Activated CD8-positive, alpha-beta memory T cell treated with anti-CD3 and anti-CD28 coated beads, Interleukin-2, amount 50 U/mL, for 1 hour (primary cell): Measurements from ENCODE around the gene EPB41L2.

Experiments
- DNase-seq: peaks from one replicate; pipeline ENCODE4 v3.0.0-alpha.2; 2020; ENCODE audit errors: extremely low read depth

Gene EPB41L2

DNA sequence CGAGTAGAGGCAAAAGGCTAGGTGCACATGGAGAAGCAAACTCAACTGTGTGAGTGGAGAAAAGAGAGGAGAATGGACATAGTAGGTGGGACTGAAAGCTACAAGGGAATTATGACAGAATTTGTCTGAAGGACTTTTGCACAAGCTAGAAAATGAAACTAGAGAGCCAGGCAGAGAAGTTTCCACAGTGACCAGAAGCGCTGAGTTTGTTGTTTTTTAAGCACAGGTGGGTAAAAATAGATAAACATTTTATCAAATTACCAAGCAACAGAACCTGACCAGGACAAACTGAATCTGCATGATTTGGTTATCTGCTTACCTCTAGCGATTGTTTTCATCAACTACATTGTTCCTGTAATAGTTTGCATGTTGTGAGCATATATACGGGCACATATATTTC, 197.3 kb downstream of the EPB41L2 start:
- DNase-seq = no peak

DNA sequence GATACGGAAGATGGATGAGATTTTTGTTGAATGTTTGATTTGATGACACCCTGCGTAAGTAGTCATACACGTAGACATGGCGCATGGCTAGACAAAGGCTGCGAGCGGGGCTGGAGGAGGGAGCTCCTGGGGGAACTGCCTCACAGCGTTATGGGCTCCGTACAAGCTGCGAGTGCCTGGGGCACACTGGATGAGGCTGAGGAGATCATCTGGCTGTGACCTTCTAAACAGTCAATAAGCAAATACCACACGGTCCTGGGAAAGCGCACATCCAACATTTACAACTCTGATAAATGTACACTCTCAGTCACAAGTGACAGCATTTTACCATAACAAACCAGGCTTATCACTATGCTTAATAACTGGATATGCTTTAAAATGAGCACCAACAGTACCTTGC, 198.7 kb downstream of the EPB41L2 start:
- no peak for DNase-seq

DNA sequence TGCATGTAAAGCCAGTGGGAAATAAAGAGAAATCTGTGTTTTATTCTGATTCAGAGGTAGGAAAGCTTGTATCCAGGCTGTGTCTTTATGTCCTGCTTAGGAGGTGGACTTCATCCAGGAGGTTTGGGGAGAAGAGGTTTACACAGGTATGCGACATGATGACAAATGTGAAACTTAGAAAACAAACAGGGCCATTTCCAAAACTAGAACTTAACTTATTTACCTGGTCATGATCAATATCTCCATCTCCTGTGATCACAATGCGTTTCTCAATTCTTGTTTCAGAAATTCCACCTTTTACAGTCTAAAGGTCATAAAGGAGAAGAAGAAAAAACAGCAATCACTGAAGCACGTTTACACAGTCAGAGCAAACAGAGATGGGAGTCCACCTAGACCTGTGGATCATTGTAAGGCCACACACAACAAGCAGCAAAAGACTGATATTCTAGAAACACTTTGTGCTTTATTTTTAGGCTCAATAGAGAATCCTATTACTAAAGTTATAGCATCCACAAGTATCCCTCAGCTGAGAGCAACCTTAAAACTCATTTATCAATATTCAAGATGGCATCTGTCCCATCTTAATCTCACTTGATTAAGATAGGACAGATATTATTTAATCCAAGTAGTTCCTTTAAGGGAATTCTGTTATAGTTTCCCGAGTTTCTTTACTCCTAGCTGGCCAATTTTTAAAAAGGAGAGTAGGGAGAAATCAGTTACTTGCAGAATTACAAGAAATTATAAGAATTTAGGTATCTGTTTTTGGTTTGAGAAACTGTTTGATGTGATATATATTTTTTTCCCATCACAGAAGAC, 199.4 kb downstream of the EPB41L2 start:
- DNase-seq = no peak

DNA sequence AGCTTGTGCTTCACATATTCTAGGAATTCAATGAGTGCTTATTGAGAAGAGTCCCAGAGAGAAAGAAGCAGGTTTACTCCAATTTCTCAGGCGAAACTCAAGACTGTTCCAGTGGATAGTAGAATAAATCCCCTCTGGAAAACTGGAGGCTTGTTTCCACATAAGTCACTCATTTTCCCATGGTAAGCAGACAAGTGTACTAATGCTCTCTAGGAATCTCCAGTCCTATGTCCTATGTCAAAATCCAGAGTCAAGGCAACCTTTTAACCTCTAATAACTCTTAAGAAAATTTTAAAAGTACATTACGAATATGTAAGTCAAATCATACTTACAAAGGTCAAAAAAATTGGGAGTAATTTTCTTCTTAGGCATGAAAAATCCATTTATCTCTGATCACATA, 200.7 kb downstream of the EPB41L2 start:
- no peak for DNase-seq

DNA sequence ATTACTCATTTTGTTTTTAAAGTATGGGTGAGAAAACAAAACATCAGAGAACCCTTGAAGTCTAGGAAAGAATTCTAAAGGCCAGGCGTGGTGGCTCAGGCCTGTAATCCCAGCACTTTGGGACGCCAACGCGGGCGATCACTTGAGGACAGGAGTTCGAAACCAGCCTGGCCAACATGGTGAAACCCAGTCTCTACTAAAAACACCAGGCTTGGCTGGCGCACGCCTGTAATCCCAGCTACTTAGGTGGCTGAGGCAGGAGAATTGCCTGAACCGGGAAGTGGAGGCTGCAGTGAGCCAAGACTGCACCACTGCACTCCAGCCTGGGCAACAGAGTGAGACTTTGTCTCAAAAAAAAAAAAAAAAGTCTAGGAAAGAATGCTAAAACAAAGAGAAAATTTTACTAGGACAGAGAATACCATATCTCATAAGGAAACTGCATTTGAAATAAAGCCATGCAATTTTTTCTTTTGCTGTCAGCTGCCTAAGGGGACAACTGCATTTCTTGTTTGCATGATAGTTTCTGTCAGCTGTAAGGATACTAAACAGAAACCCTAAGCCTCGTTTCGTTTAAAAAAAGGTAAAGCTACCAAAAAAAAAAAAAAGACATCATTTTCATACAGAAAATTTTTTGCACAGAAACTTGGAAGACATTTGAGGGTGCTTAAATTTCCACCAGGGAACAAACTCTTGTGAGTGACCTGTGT, 203.7 kb downstream of the EPB41L2 start:
- DNase-seq = no peak

DNA sequence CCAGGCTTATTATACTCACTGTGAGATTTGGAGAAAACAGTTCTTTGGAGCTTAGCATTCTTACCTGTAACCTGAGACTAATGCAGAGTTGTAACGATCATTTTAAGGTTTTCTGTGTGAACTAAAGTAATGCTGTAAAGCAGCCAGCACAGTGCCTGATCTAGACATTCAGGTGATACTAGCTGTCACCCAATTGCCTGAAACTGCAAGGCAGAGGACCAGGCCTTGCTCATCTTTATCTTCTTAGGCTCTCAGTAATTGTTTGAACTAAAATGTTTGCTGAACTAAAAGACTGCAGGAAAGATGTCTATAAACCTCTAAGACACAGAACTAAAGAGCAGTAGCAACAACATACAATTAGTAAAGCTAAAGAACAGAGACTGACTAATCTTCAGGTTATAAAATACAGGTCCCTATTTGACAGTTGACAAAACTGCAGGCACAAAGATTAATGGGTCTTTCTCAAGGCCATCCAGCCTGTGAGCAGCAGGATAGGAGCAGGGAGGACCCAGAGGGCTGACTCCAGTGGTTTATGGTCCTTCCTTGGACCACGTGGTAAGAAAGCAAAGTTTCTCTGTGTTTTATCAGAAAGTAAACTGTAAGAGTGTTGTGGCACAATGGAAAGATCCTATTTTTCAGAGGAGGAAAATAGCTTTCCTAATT, 204.4 kb downstream of the EPB41L2 start:
- no peak for DNase-seq

DNA sequence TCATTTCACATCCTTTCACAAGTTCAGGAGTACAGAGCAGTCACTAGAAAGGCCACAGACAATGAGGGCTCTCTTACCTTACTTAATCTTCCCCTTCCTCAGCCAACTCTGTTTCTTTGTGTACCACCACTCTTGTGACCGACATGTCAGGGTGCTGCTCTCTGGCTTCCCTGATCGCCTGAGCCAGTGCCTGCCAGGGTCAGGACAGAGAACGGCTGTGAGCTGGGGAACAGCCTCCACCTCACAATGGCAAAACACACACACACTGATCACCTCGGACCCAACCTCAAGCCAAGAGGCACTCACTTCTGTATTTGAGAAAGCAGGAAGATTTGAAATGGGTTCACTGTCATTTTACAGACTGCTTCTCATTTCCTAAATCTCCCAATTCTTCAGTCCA, 205.0 kb downstream of the EPB41L2 start:
- no peak for DNase-seq

DNA sequence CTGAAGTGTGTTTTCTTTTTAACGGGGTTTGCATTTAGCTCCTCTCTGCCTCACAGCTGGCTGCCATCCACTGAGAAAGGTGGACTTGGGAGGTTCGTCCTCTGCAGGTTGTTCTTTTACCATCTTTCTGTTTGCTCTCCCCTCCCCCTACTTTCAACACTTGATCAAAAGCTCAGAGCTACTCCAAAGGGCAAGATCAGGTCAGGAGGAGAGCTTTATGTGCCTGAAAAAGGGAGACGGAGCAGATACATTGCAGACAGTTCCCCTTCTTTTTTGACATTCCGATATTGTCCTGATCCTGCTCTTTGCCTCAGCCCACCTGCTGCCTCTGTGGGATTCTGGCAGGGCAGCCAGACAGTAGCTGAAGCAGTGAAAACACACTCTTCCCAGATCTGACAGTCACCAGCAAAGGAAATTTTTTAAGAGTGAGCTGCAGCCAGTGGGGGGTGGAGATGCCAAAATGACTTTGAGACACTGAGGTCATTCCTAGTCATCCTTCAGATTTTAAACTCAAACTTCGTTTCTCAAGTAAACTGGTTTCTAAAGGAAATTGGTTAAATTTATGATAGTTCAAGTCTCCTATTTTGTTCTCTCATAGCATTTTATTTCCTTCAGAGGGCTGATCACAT, 209.4 kb downstream of the EPB41L2 start:
- DNase-seq = no peak

DNA sequence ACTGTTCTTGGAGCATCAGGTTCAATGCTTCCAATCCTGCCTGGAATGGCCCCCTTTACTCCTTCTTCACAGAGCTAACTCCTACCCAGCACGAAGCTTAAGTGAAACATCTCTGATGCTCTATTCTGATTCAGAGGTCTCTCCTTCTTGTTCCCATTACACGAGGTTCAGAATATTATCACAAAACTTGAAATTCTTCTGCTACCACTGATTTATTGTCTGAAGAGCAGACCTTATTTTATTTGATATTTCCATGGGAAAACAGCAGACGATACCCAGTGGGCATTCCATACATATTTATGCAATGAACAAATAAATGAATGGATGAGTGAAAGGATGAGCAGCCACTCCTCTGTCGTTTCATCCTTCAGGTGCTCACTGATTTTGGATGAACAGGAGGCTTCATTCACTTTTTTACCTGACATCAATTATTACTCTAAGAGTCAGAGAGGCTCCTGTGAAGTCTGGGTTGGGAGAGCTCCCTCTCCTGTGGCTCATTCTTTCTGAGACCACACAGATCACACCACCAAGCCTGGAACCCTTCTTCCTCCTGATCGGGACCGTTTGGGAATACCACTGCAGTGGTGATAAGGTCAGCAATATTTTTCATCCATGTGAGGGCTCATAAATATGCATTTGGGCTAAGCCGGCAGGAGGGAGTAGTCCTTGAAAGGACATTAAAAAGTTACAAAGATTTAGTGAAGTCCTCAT, 210.0 kb downstream of the EPB41L2 start:
- no peak for DNase-seq

DNA sequence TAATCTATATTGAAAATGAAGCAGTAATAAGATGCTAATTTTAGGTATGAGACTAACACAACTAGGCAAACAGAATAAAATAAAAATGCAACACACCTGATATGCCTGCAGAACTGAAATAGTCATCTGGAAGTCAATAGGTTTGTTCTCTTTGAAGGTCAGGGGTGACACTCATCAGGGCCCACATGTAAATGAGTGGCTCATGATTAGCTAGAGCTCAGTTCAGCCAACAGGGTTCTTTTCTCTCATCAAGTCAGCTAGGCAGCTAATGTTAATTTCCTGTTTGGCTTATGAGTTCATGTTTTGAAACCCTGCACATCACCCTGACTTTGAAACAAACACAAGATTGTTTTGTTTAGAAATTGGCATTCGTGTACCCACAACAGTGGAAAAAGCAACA, 212.0 kb downstream of the EPB41L2 start:
- no peak for DNase-seq

DNA sequence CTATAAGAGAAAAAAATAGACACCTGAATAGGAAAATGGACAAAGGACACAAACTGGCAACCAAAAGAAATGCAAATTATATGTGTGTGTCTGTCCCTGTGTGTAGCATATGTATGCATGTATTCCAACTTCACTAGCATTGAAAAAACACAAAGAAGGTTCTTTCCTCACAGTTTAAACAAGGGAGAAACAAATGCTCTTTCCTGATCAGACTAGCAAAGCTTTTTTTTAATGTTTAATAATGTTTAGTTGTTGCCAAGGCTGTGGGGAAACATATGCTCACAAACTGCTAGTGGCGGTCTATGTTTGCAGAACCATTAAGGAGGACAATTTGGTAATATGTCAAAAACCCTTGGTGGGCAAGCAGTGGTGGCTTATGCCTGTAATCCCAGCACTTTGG, 213.5 kb downstream of the EPB41L2 start:
- DNase-seq = no peak

DNA sequence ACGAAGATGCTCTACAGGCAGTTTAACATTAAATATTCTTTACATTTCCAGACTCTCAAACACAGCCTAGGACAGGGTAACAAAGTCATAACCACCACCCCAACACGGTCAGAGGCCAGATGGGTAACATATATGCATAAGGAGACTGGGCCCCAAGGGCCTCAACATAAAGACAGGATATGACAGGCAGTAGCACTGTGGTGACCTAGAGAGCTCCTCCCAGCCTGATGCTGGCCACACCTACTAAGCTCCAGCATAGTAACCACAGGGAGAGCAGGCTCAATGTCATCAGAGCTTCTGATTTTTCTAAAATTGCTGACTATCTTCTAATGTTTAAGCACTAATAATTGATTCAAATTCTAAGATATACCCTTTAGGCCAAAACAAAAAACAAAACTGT, 214.1 kb downstream of the EPB41L2 start:
- DNase-seq = no peak

DNA sequence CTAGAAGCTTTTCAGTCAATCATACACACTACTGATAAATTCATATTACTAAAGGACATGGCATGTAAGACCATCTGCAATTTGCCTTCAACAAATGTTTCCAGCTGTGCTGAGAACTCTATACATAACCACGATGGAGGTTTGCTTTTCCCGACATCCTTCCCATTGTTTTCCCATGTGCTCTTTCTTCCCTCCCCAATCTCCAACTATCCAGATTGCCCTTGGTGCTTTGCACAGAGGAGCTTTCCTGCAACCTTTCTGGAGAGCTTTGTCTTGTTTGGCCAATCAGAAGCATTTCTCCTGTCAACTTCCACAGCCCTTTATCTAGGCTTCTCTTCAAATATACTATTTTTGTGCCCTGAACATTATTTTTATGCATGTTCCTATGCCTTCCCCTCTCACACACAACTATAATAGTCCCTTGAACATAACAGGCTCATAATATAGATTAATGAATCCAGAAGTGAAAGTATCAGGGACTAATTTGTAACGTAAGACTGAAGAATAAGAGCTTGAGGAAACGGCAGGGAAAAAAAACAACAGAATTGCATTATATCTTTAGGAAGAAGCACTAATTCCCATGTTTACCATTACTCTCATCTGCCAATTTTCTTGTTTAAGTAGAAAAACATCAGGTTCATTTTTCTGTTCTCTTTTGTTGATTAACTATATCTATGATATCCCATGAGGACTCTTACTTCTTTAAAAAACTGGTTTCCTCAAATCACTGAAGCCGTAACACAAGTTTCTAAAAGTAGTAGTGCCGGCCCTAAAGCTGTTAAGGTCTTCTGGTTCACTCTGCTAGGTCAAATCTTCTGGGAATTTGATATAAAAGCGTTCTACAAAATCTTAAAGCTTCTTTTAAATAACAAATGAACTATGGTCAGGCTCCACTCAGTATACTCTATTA, 215.8 kb downstream of the EPB41L2 start:
- DNase-seq = no peak

DNA sequence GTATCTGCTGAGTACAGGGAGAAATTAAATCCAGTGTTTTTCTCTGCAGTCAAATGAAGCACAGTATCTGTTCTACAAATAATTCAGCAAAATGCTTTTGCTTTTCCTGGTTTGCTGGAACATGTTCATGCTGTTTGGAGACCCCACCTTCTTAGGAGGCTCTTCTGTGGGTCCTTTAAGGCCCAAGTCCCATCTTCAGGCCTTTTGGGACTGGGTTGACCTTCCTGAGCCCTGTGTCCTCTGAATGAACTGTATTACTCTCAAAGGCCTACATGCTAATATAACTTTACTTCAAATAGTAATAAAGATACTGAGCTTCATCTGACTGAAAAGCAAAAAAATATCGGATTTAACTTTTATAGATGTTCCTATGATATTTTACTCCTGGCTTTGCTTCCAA, 216.5 kb downstream of the EPB41L2 start:
- no peak for DNase-seq

DNA sequence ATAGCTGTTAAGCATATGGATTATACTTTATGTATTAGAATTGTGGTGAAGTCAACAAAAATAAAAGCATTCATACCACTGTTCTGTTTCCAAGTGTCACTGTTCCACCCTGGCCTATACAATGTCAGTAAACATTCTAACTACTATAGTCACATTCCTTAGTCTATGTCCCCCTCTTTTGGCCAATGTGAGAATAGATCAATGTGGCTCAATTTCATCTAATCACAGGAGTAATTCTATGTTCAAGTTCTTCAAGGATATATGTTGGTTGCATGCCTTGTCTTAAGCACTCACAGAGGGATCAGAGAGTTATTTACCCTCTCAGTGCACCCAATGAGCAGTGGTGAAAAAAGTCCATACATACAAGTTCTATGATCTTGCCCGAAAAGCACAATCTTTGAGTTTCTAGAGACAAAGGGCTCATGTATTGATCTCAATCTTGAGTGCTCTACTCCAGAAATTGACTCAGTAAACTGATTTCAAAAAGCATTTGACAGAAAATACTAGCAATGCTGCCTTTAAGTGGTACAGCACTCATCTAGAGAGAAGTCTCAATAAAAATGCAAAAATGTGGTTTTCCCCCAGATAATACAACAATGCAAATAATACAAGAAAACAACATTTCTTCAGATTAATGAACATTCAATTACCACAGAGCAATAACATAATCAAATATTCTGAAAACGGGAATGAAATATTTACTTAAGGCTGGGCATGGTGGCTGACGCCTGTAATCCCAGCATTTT, 219.3 kb downstream of the EPB41L2 start:
- DNase-seq = no peak

DNA sequence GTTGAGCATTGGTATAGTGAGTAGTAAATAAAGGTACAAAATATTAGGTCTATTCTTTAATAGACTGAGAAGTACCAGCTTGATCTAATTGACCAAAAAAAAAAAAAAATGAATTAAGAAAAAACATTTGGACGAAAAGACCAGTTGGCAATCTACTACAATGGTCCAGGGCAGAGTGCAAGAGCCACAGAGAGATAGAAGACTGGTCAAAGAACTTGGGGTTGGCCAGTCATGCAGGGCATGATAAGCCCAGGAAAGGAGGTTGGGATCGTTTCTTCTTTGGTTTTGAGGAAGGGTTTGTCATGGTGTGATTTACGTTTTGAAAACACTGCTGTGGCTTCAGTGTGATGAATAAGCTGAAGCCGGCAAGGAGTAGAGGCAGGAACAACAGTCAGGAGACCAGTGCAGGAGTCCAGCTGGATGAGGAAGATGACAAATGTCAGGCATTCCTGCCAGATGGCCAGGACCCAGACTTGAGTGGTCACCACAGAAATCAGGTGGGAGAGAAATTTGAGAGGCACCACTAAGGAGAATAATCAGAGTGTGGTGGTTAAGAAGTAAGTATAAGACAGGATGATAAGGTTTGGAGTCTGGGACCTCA, 221.8 kb downstream of the EPB41L2 start:
- DNase-seq = no peak

DNA sequence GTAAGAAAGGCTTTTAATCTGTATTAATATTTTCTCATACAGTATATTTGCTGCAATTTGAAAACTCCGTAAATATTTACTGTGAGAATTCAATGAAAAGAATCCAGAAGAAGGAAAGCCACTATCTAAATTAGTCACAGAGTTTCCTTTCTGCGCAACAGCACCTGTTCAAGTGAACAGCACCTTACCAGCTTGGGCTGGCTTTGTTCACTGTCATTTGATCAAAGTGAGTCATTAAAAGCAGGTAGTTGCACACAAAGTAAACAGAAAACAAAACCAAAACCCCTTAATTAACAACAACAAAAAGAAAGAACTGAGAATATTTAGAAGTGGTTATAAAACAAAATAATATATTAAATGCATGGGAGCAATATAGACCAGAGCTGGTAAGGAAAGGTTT, 223.0 kb downstream of the EPB41L2 start:
- no peak for DNase-seq

DNA sequence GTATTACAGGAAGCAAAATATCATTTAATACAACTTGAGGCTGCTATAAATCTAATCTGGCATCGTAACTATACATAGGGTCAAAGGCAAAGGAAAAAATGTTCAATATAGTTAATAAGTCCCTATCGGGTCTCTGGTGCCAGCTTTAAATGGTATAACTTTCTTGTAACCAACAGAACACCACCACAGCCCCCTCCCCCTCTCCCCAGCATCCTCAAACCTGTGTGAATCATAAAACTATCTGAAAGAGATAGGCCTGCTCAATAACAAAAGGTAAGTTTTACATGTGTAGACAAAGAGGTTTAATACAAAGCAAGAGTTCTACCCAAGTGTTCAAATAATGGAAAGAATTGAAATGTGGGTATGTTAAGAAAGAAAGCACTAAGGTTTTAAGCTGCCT, 223.7 kb downstream of the EPB41L2 start:
- DNase-seq = no peak

DNA sequence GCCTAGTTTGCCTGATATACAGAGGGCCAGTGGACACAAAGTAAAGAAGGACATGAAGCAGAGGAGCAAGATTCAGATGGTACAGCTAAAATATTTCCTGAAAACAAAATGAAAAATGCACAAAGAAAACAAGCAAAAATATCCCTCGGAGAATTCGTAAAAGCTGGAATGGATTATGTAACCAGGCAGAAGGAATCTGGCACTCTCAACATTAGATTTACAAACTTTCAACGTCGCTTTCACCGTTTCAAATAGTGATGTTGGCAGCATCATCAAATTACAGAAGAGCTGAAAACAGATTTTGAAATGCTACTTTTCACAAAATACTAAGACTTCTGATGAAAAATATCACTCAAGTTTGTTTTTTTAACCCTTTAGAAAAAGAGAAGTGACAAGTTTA, 224.1 kb downstream of the EPB41L2 start:
- no peak for DNase-seq
